H1 (cell line): Measurements from ENCODE around the gene SHISA8. TPM values are rescaled to one million over a fixed set of nuclear protein-coding genes. Genes with fewer than 3 reads are reported as not detected.

ENCODE experiments used
- CTCF ChIA-PET: fragments of 300-600 bp; sonication (Branson Sonifier 250); formaldehyde crosslinking; loops from one replicate; lab custom pipeline; 2021; ENCODE audit not compliant: partially characterized antibody; lab: Charles Lee
- POLR2A ChIA-PET: fragments of 300-600 bp; sonication (Branson Sonifier 250); formaldehyde crosslinking; loops from one replicate; lab custom pipeline; 2021; ENCODE audit warnings: inconsistent platforms; ENCODE audit not compliant: partially characterized antibody; lab: Charles Lee
- DNase-seq, 2 experiments: peaks; one replicate each; pipeline versions ENCODE4 v3.0.0 to v3.0.0-alpha.2; 2010 to 2022; ENCODE audit warnings: low spot score in 2 of 2, low read depth in 1 of 2, mixed read lengths in 1 of 2
- FAIRE-seq: peaks from 2 replicates; lab custom pipeline; 2011; peaks lifted over from hg19 to GRCh38; lab: Jason Lieb, UNC
- H2AFZ ChIP-seq: 2 replicates; pipeline ENCODE4 v1.8.1; 2012; ENCODE audit warnings: low read length, inconsistent platforms
- H2AK5ac ChIP-seq: 2 replicates; pipeline ENCODE4 v1.6.1; 2013; ENCODE audit warnings: low read depth, low read length
- H2BK120ac ChIP-seq: replicated peaks from 2 replicates; pipeline ENCODE3; 2013; ENCODE audit warnings: low read depth, low read length, inconsistent platforms
- H2BK12ac ChIP-seq: 2 replicates; pipeline ENCODE4 v1.6.1; 2013; ENCODE audit warnings: low read depth, low read length
- H2BK15ac ChIP-seq: 2 replicates; pipeline ENCODE4 v1.6.1; 2013; ENCODE audit warnings: low read length
- H2BK20ac ChIP-seq: 2 replicates; pipeline ENCODE4 v1.6.1; 2013; ENCODE audit warnings: low read length
- H2BK5ac ChIP-seq: 2 replicates; pipeline ENCODE4 v1.6.1; 2013; ENCODE audit warnings: low read depth, low read length
- H3K14ac ChIP-seq: 2 replicates; pipeline ENCODE4 v1.6.1; 2013; ENCODE audit warnings: inconsistent platforms; ENCODE audit not compliant: insufficient read length
- H3K18ac ChIP-seq: 2 replicates; pipeline ENCODE4 v1.6.1; 2013; ENCODE audit warnings: low read length; ENCODE audit errors: extremely low read depth
- H3K23ac ChIP-seq: 2 replicates; pipeline ENCODE4 v1.6.1; 2013; ENCODE audit warnings: inconsistent platforms; ENCODE audit not compliant: insufficient read length
- H3K23me2 ChIP-seq: 2 replicates; pipeline ENCODE4 v1.6.1; 2013; ENCODE audit warnings: low read depth, low read length
- H3K27ac ChIP-seq: 2 replicates; pipeline ENCODE4 v1.6.1; 2011; ENCODE audit warnings: low read depth, low read length, inconsistent platforms
- H3K27me3 ChIP-seq, 4 experiments: replicated peaks in 1 of 4; 1 replicate in 1 of 4; 2 replicates in 3 of 4; pipeline versions ENCODE4 v1.6.1 to v1.8.1; 2011 to 2013; ENCODE audit warnings: low read length in 3 of 4, mild to moderate bottlenecking in 3 of 4, inconsistent platforms in 2 of 4, mixed read lengths in 2 of 4, moderate library complexity in 1 of 4; ENCODE audit not compliant: control insufficient read depth in 3 of 4, insufficient read depth in 3 of 4; ENCODE audit errors: extremely low read depth in 1 of 4
- H3K36me3 ChIP-seq, 4 experiments: 2 replicates each; pipeline versions ENCODE4 v1.6.1 to v1.8.1; 2011 to 2013; ENCODE audit warnings: mild to moderate bottlenecking in 4 of 4, low read length in 3 of 4, moderate library complexity in 2 of 4, control low read depth in 1 of 4, inconsistent platforms in 1 of 4; ENCODE audit not compliant: insufficient read depth in 4 of 4, control insufficient read depth in 2 of 4
- H3K4ac ChIP-seq: replicated peaks from 2 replicates; pipeline ENCODE3; 2013; ENCODE audit warnings: low read length, low read depth, mixed read lengths, inconsistent platforms; ENCODE audit not compliant: insufficient read length
- H3K4me1 ChIP-seq, 4 experiments: replicated peaks in 1 of 4; 1 replicate in 1 of 4; 2 replicates in 3 of 4; pipeline versions ENCODE4 v1.6.1 to v1.8.1; 2011 to 2013; ENCODE audit warnings: low read length in 3 of 4, inconsistent platforms in 2 of 4, mixed read lengths in 1 of 4; ENCODE audit not compliant: insufficient read depth in 4 of 4, control insufficient read depth in 3 of 4
- H3K4me2 ChIP-seq, 2 experiments: 2 replicates each; pipeline versions ENCODE4 v1.6.1 to v1.8.1; 2011 to 2013; ENCODE audit warnings: low read depth in 2 of 2, low read length in 2 of 2, control low read depth in 1 of 2, inconsistent platforms in 1 of 2, mild to moderate bottlenecking in 1 of 2; ENCODE audit not compliant: insufficient read depth in 1 of 2
- H3K4me3 ChIP-seq, 4 experiments: fragments of 200-600, 300-600 bp in 1 of 4; sonication (generic), shearing (Covaris generic), sonication (Bioruptor Twin) in 1 of 4; 2 replicates each; pipeline versions ENCODE4 v1.5.1 to v1.8.1; 2011 to 2016; ENCODE audit warnings: low read length in 4 of 4, low read depth in 3 of 4, control low read depth in 2 of 4, inconsistent platforms in 2 of 4, mild to moderate bottlenecking in 2 of 4, mixed read lengths in 1 of 4, moderate library complexity in 1 of 4; ENCODE audit not compliant: insufficient read depth in 2 of 4; ENCODE audit errors: extremely low read depth in 1 of 4
- H3K56ac ChIP-seq: replicated peaks from 2 replicates; pipeline ENCODE3; 2013; ENCODE audit warnings: low read depth, mild to moderate bottlenecking, mixed read lengths, low read length, inconsistent platforms; ENCODE audit not compliant: insufficient read length
- H3K79me1 ChIP-seq: 2 replicates; pipeline ENCODE4 v1.6.1; 2013; ENCODE audit warnings: low read depth, low read length, control low read depth
- H3K79me2 ChIP-seq, 2 experiments: 2 replicates each; pipeline versions ENCODE4 v1.6.1 to v1.8.1; 2012 to 2013; ENCODE audit warnings: low read length in 2 of 2, mild to moderate bottlenecking in 2 of 2, inconsistent platforms in 1 of 2; ENCODE audit not compliant: insufficient read depth in 2 of 2, control insufficient read depth in 1 of 2
- H3K9ac ChIP-seq, 4 experiments: replicated peaks in 1 of 4; 1 replicate in 1 of 4; 2 replicates in 3 of 4; pipeline versions ENCODE4 v1.6.1 to v1.8.1; 2011 to 2013; ENCODE audit warnings: low read depth in 3 of 4, low read length in 3 of 4, control low read depth in 2 of 4, mild to moderate bottlenecking in 2 of 4, moderate library complexity in 2 of 4, inconsistent platforms in 1 of 4; ENCODE audit errors: extremely low read depth in 1 of 4
- H3K9me3 ChIP-seq, 2 experiments: 2 replicates each; pipeline versions ENCODE4 v1.6.1 to v1.8.1; 2012 to 2013; ENCODE audit warnings: mild to moderate bottlenecking in 2 of 2, moderate library complexity in 2 of 2, control low read depth in 1 of 2, inconsistent platforms in 1 of 2, low read depth in 1 of 2, low read length in 1 of 2, mixed read lengths in 1 of 2; ENCODE audit not compliant: insufficient read depth in 2 of 2
- H4K20me1 ChIP-seq, 2 experiments: replicated peaks in 1 of 2; 2 replicates each; pipeline versions ENCODE3 to v1.8.1; 2011 to 2013; ENCODE audit warnings: inconsistent platforms in 2 of 2, low read length in 2 of 2, mild to moderate bottlenecking in 1 of 2; ENCODE audit not compliant: insufficient read depth in 2 of 2, control insufficient read depth in 1 of 2
- H4K5ac ChIP-seq: 2 replicates; pipeline ENCODE4 v1.6.1; 2013; ENCODE audit warnings: low read length, low read depth, mixed read lengths, inconsistent platforms; ENCODE audit not compliant: insufficient read length
- H4K8ac ChIP-seq: 2 replicates; pipeline ENCODE4 v1.8.0; 2013; ENCODE audit warnings: mild to moderate bottlenecking, moderate library complexity, low read length, inconsistent platforms; ENCODE audit not compliant: insufficient read depth; ENCODE audit errors: extremely low read depth
- H4K91ac ChIP-seq: replicated peaks from 2 replicates; pipeline ENCODE3; 2013; ENCODE audit warnings: low read length, mixed read lengths, inconsistent platforms; ENCODE audit not compliant: insufficient read length
- BRCA1 ChIP-seq: IDR thresholded peaks from 2 replicates; pipeline ENCODE4 v1.6.1; 2012; ENCODE audit warnings: low read depth, low read length, improper control_type of control experiment
- EGR1 ChIP-seq: IDR thresholded peaks from 2 replicates; pipeline ENCODE4 v1.6.1; 2011; ENCODE audit warnings: low read depth, low read length, borderline replicate concordance
- EP300 ChIP-seq, 2 experiments: IDR thresholded peaks; 1 replicate in 1 of 2; 2 replicates in 1 of 2; pipeline ENCODE4 v1.6.1; 2011 to 2012; ENCODE audit warnings: low read depth in 2 of 2, low read length in 2 of 2, mild to moderate bottlenecking in 2 of 2, borderline replicate concordance in 1 of 2, inconsistent platforms in 1 of 2, moderate library complexity in 1 of 2
- GABPA ChIP-seq: IDR thresholded peaks from 2 replicates; pipeline ENCODE4 v1.6.1; 2011; ENCODE audit warnings: mild to moderate bottlenecking, low read length, moderate library complexity, borderline replicate concordance; ENCODE audit not compliant: insufficient read depth
- RBBP5 ChIP-seq: IDR thresholded peaks from 2 replicates; pipeline ENCODE4 v1.7.1; 2012; ENCODE audit warnings: low read depth, mild to moderate bottlenecking, inconsistent platforms, low read length, moderate library complexity, borderline replicate concordance
- RNF2 ChIP-seq: fragments of 200-900, 300-1000 bp; sonication (generic); IDR thresholded peaks from 2 replicates; pipeline ENCODE4 v1.7.1; 2016; ENCODE audit warnings: borderline replicate concordance, low read depth, mild to moderate bottlenecking, antibody characterized with exemption, low read length; ENCODE audit not compliant: poor library complexity, severe bottlenecking; ENCODE audit errors: missing control alignments
- SIX5 ChIP-seq: IDR thresholded peaks from 2 replicates; pipeline ENCODE4 v1.6.1; 2011; ENCODE audit warnings: mild to moderate bottlenecking, low read depth, low read length
- SP2 ChIP-seq: IDR thresholded peaks from 2 replicates; pipeline ENCODE4 v1.6.1; 2012; ENCODE audit warnings: mild to moderate bottlenecking, low read length, inconsistent platforms
- TAF7 ChIP-seq: optimal IDR thresholded peaks from 2 replicates; pipeline ENCODE3; 2011; ENCODE audit warnings: low read depth, mild to moderate bottlenecking, inconsistent platforms, low read length, moderate library complexity, borderline replicate concordance
- TEAD4 ChIP-seq: IDR thresholded peaks from 2 replicates; pipeline ENCODE4 v1.6.1; 2012; ENCODE audit warnings: low read depth, low read length, inconsistent platforms, mixed read lengths
- YY1 ChIP-seq: IDR thresholded peaks from 2 replicates; pipeline ENCODE4 v1.6.1; 2011; ENCODE audit warnings: low read depth, mild to moderate bottlenecking, low read length
- WGBS, 2 experiments: shearing (Covaris generic) in 1 of 2; methylation state at CpG; one replicate each; pipeline versions ENCODE4 v1.1.6 to v1.1.7; 2013 to 2015; ENCODE audit warnings: low lambda C conversion rate in 2 of 2, mixed read lengths in 2 of 2, inconsistent platforms in 1 of 2, low coverage in 1 of 2, missing lambda C conversion rate in 1 of 2; ENCODE audit not compliant: insufficient replicate concordance in 2 of 2, insufficient coverage in 1 of 2, insufficient read length in 1 of 2; ENCODE audit errors: extremely low coverage in 1 of 2, missing lambda C conversion rate in 1 of 2; 5-methylcytosine and 5-hydroxymethylcytosine counted together
- polyA plus RNA-seq, 7 experiments: library from polyadenylated mRNA; depleted of rRNA in 3 of 7; stranded (reverse) in 5 of 7; unstranded in 2 of 7; fragments of >200 nt in 5 of 7; fragments of 200-250 nt in 2 of 7; gene quantifications; 1 replicate in 5 of 7; 2 replicates in 1 of 7; 4 replicates in 1 of 7; pipeline versions ENCODE4 v1.2.1 to v1.2.3, GENCODE V29; 2011 to 2013; ENCODE audit warnings: missing spikeins in 2 of 7, mixed read lengths in 2 of 7
- total RNA-seq: library from RNA; stranded (reverse); fragmentation: NEBNext Ultra II Directional; extraction: Animal tissue kit (Norgen Biotek cat#: 25700); gene quantifications from 2 replicates; pipeline ENCODE4 v1.2.1, GENCODE V29; 2021
- TF ChIP-seq, protein P1 (sequence below): IDR thresholded peaks from 2 replicates; pipeline ENCODE4 v1.6.1; 2012; ENCODE audit warnings: low read length, inconsistent platforms

Gene SHISA8
- total and polyA plus RNA-seq, 2 of the 8 experiments (the other 6 are each of a cell fraction or from before 2014, with no cell fraction given): 0.14 to 0.89 TPM

DNA sequence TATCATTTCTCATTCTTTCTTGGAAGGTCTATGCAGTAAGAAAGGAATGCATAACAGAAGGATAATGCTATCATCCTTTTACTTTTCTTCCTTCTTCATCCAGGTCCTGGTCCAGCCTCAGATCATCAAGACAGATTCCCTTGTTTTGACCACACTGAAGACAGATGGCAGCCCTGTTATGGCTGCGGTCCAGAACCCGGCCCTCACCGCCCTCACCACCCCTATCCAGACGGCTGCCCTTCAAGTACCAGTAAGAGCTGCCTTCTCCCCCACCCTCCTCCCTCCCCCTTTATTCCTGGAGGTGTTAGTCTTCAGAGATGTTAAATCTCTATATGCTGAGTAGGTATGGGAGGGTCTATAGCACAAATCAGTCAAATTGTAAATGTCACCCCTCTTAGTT is 44.1 kb downstream of the SHISA8 start:
- no peak for FAIRE-seq
- H3K79me2 ChIP-seq: peaks cover 0 to 3% of the 10 kb centered on the region in 2 experiments; a peak in 2 of 4 replicates
- no peak overlapping the region for H2BK120ac ChIP-seq
- no peak overlapping the region for H3K9ac ChIP-seq
- H2BK15ac ChIP-seq: no peak overlapping the region
- no peak overlapping the region for H4K91ac ChIP-seq
- no peak overlapping the region for H2AK5ac ChIP-seq
- no peak overlapping the region for H3K4me3 ChIP-seq
- H3K36me3 ChIP-seq: peaks cover 38 to 77% (median 63%) of the 10 kb centered on the region in 4 experiments
- no peak overlapping the region for H2AFZ ChIP-seq
- no peaks in the 10 kb centered on the region for H3K23me2 ChIP-seq
- ChIA-PET CTCF (interaction anchor here (1.7 kb wide), 1 partner anchor 174 kb away, joined by 4 read pairs; no protein-coding TSS in a partner anchor), POLR2A (no interaction called here)
- H3K9me3 ChIP-seq: no peaks in the 10 kb centered on the region
- H4K20me1 ChIP-seq: peaks cover 5 to 12% of the 10 kb centered on the region in 2 experiments
- 94% methylated on average over 4 of the region's 4 CpGs; no CpG with 5 or more reads in 1 of the 2 experiments for WGBS, 2 experiments
- peaks cover 11% of the 10 kb centered on the region; the same call in 1 of the 2 replicates for H3K79me1 ChIP-seq
- no peak overlapping the region for H3K14ac ChIP-seq
- H3K56ac ChIP-seq: no peak overlapping the region
- no peak overlapping the region for H2BK5ac ChIP-seq
- H4K5ac ChIP-seq: no peak overlapping the region
- no peak overlapping the region for H4K8ac ChIP-seq
- H3K4ac ChIP-seq: no peak overlapping the region
- H3K4me2 ChIP-seq: no peak overlapping the region
- H3K18ac ChIP-seq: no peak overlapping the region
- no peak overlapping the region for H2BK20ac ChIP-seq
- H3K27ac ChIP-seq: no peak overlapping the region
- no peaks in the 10 kb centered on the region for H3K27me3 ChIP-seq
- H2BK12ac ChIP-seq: no peak overlapping the region
- H3K23ac ChIP-seq: no peak overlapping the region
- DNase-seq: no peak
- H3K4me1 ChIP-seq: no peaks in the 10 kb centered on the region
- TF ChIP-seq, protein P1, sequence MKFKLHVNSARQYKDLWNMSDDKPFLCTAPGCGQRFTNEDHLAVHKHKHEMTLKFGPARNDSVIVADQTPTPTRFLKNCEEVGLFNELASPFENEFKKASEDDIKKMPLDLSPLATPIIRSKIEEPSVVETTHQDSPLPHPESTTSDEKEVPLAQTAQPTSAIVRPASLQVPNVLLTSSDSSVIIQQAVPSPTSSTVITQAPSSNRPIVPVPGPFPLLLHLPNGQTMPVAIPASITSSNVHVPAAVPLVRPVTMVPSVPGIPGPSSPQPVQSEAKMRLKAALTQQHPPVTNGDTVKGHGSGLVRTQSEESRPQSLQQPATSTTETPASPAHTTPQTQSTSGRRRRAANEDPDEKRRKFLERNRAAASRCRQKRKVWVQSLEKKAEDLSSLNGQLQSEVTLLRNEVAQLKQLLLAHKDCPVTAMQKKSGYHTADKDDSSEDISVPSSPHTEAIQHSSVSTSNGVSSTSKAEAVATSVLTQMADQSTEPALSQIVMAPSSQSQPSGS: no peak
- TF ChIP-seq GABPA (no peak), EGR1 (no peak), TEAD4 (no peak), SIX5 (no peak), YY1 (no peak), EP300 (IDR thresholded peaks at IDR 0.05; ENCODE audit: borderline replicate concordance in 1 of 2, low read depth in 2 of 2, low read length in 2 of 2) (no peak), RBBP5 (no peak), SP2 (no peak), TAF7 (no peak), BRCA1 (no peak), RNF2 (no peak)
